Measurements from ENCODE around the gene LY6G5B.

DNA sequence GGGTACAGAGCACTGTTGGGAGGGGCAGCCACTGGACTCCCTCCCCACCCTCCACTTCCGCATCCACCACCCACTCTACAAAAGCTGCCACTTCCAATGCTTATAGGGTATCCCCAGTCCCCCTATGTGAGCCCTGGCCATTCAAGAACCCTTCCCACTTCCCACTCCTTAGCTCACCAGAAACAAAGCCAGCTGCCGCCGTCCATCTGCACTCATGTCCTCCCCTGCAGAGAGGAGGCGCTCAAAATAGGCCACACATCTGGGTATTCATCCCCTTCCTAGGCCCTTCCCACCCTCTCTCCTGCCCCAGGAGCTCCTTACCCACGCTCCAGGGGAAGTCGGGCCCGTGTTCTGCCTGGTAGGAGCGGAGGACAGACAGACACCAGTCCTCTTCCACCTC is 17.5 kb downstream of the LY6G5B start:
- TF ChIP-seq, protein P1, sequence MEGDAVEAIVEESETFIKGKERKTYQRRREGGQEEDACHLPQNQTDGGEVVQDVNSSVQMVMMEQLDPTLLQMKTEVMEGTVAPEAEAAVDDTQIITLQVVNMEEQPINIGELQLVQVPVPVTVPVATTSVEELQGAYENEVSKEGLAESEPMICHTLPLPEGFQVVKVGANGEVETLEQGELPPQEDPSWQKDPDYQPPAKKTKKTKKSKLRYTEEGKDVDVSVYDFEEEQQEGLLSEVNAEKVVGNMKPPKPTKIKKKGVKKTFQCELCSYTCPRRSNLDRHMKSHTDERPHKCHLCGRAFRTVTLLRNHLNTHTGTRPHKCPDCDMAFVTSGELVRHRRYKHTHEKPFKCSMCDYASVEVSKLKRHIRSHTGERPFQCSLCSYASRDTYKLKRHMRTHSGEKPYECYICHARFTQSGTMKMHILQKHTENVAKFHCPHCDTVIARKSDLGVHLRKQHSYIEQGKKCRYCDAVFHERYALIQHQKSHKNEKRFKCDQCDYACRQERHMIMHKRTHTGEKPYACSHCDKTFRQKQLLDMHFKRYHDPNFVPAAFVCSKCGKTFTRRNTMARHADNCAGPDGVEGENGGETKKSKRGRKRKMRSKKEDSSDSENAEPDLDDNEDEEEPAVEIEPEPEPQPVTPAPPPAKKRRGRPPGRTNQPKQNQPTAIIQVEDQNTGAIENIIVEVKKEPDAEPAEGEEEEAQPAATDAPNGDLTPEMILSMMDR (IDR thresholded peaks at IDR 0.05), result no peak
- TF ChIP-seq POLR2A (IDR thresholded peaks at IDR 0.05), result no peak

Measured in ovary (tissue), 3 donors.